OCI-LY1 (cell line): ENCODE data around the gene PVALEF.

ENCODE experiments used
- CTCF ChIP-seq: fragments of 200-600 bp; sonication (generic), shearing (Covaris generic); IDR thresholded peaks from 2 replicates; pipeline ENCODE4 v1.5.1; 2017; ENCODE audit warnings: mild to moderate bottlenecking, antibody characterized with exemption, low read length, moderate library complexity, mixed read lengths
- EZH2 ChIP-seq: fragments of 200-600 bp; sonication (generic), shearing (Covaris generic); IDR thresholded peaks from 2 replicates; pipeline ENCODE4 v1.8.0; 2017; ENCODE audit warnings: borderline replicate concordance, mixed run types, mild to moderate bottlenecking, antibody characterized with exemption, low read length, moderate library complexity, mixed read lengths

GRCh38 chr17:81221371-81221841 lies 56.1 kb downstream of the PVALEF start:
- no peak for TF ChIP-seq CTCF
- no peak for TF ChIP-seq EZH2
